ENCODE data around the gene EPG5. TPM values are rescaled to one million over a fixed set of nuclear protein-coding genes. Genes with fewer than 3 reads are reported as not detected.

EPG5 gene
- total and polyA plus RNA-seq, 4 donors = 3.2 to 20.3 (median 11.1) TPM

GRCh38 chr18:46007165-46007564 is 40.0 kb upstream of the EPG5 start:
- TF ChIP-seq FOXA2 (IDR thresholded peaks at IDR 0.05) (no peak), JUND (IDR thresholded peaks at IDR 0.05) (no peak), ATF3 (IDR thresholded peaks at IDR 0.05) (no peak), MAX (IDR thresholded peaks at IDR 0.05) (no peak), HNF4A (conservative IDR thresholded peaks at IDR 0.05) (no peak), GABPA (IDR thresholded peaks at IDR 0.05 in 1 of 2, conservative IDR thresholded peaks at IDR 0.05 in 1 of 2) (no peak), RXRA (IDR thresholded peaks at IDR 0.05) (no peak), YY1 (IDR thresholded peaks at IDR 0.05) (no peak), CTCF (IDR thresholded peaks at IDR 0.05; ENCODE audit: low read depth, low read length, missing input control) (no peak), TAF1 (conservative IDR thresholded peaks at IDR 0.05) (no peak), FOXA1 (IDR thresholded peaks at IDR 0.05) (no peak), SP1 (IDR thresholded peaks at IDR 0.05) (no peak), EGR1 (IDR thresholded peaks at IDR 0.05; ENCODE audit: low read depth in 2 of 2) (no peak), ZBTB33 (IDR thresholded peaks at IDR 0.05) (no peak), NR2F2 (IDR thresholded peaks at IDR 0.05) (no peak), REST (IDR thresholded peaks at IDR 0.05) (no peak), RAD21 (IDR thresholded peaks at IDR 0.05) (no peak), HNF4G (IDR thresholded peaks at IDR 0.05) (no peak)
- no peak overlapping the region for H3K9ac ChIP-seq (ENCODE audit: low read depth in 1 of 2, low read length in 2 of 2)
- no peaks in the 10 kb centered on the region for H3K9me3 ChIP-seq (ENCODE audit: control insufficient read depth in 4 of 4, low read length in 3 of 4)
- H3K36me3 ChIP-seq (ENCODE audit: control insufficient read depth in 4 of 4, insufficient read depth in 3 of 4, low read depth in 1 of 4, low read length in 3 of 4) = peaks cover 0 to 7% (median 2%) of the 10 kb centered on the region in 4 donors
- peaks cover 0 to 14% (median 3%) of the 10 kb centered on the region in 4 donors for H3K4me1 ChIP-seq (ENCODE audit: control insufficient read depth in 4 of 4, insufficient read depth in 4 of 4, low read length in 3 of 4)
- no peak overlapping the region for H3K27ac ChIP-seq (ENCODE audit: low read depth in 1 of 2, low read length in 2 of 2)
- WGBS = 97% methylated on average over 5 of the region's 5 CpGs
- no peak for DNase-seq (ENCODE audit: low spot score)
- H3K27me3 ChIP-seq (ENCODE audit: control insufficient read depth in 4 of 4, insufficient read depth in 4 of 4, low read length in 3 of 4) = no peaks in the 10 kb centered on the region
- no peak overlapping the region for H3K4me3 ChIP-seq (ENCODE audit: low read depth in 1 of 3, low read length in 3 of 3)
